ENCODE results near the gene ADCY4.
"Not testable (repeated sequence)": the region's sequence is repeated elsewhere in the genome, so short reads cannot be mapped to it uniquely, and the experiment has no call there.

The ADCY4 gene

DNA sequence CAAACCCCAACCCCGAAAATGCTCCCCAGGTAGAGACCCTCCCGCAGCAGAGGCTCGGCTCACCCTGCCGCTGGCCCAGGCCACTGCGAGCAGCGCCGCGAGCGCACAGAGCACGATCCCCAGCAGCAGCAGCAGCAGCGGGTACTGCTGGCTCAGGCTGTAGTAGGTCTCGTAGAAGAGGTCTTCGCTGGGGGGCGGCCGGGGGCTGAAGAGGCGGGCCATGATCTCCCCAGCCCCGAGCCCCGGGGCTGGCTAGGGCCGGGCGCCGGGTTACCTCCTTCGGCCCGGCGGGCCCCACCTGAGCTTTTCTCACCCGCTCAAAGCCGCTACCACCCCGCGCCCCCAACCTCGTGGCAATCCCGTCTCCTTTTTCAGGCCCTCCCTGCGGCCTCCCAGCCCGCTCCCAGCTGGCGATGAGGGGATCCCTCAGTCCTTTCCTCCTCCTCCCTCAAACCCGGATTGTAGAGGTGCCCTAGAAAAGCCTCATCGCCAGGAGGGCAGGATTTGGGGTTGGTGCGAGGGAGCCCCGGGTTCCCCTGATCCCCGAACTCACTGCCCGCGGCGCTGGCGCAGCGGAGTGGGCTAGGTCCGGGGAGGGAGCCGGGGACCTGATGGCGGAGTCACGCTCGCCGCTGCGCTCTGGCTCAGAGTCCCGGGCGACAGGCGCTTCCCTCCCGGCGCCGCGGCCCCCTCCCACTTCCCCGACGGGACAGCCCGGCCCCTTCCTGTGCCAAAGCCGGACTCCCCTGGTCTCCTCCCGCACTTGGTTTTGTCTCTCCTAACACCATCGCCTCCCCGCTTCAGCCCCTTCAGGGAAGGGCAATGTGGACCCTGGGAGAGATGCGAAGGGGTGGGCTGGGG lies at the start of gene ADCY4:
Gene ADCY4 (minus strand): TSS at position 641 of the 861 bp plus-strand sequence. CDS start 419 bp downstream, at position 222.
- DNase-seq (ENCODE audit: low read depth in 1 of 2, low spot score in 1 of 2), result no peak

DNA sequence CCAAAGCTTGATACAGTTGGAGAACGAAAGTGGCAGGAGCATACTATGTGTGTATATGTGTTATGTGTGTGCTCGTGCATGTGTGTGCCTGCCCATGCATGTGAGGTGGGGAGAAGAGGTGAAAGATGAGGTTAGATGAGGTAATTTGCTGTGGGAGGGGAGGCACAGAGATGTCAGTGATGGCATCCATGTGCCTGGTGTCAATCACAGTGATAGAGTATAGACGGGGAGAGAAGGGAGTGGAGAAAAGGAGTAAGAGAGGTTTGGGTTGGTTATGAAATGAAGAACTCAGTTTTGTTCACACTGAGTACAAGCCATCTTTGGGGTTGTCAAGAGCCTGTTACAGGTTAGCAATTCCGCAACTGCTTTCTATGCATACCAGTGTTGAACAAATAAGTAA lies 49.3 kb upstream of the ADCY4 start:
- DNase-seq (ENCODE audit: low read depth in 1 of 2, low spot score in 1 of 2), result no peak

DNA sequence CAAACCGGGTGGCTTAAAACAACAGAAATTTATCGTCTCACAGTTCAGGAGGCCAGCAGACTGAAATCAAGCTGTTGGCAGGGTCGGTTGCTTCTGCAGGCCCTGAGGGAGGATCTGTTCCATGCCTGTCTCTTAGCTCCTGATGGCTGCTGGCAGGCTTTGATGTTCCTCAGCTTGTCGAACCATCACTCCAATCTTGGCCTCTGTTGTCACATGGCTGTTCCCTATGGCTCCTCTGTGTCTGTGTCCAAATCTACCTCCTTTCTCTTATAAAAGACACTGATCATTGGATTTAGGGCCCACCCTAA lies 47.1 kb upstream of the ADCY4 start:
- DNase-seq (ENCODE audit: low read depth in 1 of 2, low spot score in 1 of 2), result no peak

DNA sequence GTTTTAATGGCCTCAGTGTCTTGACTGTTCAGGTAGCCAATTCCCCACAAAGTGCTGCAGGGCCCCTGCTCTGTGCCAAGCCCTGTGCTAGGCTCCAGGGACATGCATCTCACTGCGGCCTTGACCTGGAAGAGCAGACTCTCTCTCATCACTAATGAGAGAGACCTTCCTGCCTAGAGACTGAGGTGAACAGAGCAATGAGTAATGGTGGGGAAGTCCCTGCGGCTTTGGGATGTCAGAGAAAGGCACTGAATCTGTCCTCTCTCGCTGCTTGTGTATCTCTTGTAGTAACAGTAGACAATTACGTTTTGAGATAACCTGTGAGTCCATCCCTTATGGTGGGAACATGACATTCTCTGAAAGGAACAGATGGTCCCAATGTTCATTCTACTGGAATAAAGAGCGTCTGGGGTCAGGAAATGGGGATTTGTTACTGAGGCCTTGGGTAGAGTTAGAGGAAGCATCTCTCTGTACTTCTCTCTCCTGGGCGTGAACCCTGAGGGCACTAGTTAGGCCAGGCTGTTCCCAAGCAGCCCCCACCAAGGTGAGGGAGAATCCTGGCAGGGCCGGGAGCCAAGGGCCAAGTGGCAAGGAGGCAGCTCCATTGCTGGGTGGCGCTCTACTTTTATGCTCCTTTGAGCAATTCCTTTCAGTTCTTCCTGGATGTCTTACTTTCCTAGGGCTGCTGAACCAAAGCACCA lies 46.6 kb upstream of the ADCY4 start:
- no peak for DNase-seq (ENCODE audit: low read depth in 1 of 2, low spot score in 1 of 2)

DNA sequence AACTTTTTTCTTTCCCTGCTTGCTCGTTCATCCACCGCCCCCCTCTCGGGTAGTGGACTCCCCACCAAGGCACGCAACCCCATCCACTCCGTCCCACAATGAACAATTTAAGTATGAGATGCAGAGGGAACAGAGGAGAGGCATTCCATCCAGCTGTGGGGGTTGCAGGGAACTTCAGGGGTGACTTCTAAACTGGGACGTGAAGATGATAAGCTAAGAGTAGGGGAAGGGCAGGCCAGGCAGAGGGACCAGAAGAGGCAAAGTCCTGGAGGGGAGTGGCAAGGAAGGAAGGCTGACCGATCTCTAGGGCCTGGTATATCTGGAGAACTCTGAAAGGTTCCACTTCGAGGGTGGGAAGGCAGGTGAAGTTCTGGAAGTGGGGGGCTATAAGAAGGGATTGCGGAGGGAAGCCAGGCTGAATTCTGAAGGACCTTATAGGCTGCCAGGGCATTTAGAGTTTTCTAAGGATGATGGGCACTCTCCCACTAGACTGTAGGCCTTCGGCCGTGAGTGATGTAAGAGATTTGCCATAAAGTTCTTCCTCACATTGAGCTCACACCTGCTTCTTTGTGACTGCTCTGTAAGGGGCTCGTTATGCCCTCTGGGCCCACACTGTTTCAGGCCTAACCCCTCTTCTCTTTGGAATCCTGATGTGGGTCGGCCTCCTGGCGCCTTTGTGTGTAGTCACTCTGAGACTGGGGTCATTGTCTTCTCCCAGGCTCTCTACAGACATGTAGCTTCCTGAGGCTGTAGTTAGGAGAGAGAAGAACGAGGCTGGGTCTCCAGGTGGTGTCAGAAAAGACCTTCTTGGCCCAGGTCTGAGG lies 45.2 kb upstream of the ADCY4 start:
- DNase-seq (ENCODE audit: low read depth in 1 of 2, low spot score in 1 of 2), result no peak

DNA sequence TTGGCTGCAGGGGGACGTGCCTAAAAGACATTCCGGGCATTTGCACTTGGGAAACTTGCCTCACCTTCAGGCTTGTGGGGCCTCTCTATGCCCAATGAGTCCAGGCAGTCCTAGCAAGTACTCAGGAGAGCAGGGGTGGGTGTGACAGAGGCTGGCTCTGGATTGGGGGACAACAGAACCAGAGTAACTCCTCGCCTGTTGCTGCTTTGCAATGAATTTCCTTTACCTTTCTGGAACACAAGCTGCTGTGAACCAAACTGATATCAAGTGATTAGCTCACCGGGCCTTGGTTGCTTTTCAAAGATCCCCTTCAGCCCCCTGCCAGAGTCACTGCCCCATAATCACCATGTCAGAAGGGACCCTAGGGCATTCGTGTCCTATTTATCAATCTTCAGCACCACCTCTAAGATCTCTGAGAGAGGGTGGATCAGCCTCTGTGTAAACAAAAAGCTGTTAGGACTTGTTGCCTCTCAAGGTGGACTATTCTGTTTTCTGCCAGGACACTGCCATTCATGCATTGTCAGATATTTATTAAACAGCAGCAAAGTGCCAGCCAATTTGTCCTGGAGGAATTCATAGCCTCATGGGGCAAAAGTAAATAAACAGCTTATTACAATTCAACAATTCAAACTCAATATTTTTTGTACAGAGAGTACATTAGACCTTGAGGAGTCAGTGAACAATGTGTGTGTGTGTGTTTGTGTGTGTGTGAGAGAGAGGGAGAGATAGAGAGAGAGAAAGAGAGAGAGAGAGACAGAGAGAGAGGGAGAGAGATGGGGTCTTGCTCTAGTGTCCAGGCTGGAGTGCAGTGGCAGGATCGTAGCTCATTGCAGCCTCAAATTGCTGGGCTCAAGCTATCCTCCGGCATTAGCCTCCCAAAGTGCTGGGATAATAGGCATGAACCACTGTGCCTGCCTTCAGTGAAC lies 44.4 kb upstream of the ADCY4 start:
- no peak for DNase-seq (ENCODE audit: low read depth in 1 of 2, low spot score in 1 of 2)

DNA sequence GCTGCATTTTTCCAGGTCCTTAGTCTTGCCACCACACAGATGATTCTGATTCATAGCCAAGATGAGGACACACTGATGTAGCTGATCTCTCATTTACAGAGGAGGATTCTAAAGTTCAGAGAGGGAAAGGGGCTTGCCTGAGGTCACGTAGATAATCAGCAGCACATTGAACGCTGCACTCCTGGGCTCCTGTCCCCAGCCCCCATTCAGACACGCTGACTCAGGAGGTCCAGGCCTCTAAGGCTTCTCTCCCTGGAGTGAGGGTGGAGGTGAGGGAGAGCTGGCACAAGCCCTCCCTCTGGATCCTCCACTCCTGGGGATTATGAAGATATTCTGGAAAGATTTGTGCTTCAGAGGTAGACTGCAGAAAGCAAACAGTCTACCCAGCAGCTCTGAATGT lies 43.5 kb upstream of the ADCY4 start:
- DNase-seq (ENCODE audit: low read depth in 1 of 2, low spot score in 1 of 2), result no peak

DNA sequence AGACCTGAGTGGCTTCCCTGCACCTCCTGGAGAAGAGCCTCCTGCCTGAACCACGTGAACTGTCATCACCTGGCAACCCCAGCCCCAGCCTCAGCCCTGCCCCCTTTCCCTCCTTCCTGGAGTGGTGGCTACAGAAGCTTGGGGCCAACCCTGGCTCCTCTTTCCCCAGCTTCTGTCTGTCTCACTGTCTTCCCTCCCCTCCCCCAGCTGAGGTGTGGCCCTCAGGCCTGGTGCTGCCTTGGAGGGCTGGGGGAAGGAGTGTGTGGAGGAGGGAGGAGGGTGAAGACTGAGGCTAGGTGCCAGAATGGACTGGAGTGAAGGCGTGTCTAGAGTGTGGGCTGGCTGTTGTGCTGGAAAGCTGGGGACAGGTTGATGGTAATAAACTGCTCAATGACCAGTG lies 42.8 kb upstream of the ADCY4 start:
- DNase-seq (ENCODE audit: low read depth in 1 of 2, low spot score in 1 of 2), result no peak

DNA sequence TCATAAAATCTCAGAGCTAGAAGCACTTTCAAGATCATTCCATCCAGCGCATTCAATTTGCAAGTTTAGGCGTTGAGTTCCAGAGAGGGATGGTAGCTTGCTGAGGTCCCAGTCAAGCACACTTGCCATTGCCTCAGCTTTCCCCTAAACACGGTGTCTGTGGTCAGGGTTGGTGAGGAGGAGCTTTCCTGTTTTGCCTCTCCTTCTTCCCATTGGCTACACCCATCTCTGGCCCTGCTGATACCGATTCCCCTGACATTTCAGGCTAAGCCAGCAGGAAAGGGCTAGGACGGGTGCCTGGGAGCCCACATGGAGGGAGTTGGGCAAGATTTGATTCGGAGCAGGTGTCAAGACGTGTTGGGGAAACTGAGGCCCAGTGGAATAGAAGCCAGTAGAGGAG lies 42.3 kb upstream of the ADCY4 start:
- no peak for DNase-seq (ENCODE audit: low read depth in 1 of 2, low spot score in 1 of 2)

DNA sequence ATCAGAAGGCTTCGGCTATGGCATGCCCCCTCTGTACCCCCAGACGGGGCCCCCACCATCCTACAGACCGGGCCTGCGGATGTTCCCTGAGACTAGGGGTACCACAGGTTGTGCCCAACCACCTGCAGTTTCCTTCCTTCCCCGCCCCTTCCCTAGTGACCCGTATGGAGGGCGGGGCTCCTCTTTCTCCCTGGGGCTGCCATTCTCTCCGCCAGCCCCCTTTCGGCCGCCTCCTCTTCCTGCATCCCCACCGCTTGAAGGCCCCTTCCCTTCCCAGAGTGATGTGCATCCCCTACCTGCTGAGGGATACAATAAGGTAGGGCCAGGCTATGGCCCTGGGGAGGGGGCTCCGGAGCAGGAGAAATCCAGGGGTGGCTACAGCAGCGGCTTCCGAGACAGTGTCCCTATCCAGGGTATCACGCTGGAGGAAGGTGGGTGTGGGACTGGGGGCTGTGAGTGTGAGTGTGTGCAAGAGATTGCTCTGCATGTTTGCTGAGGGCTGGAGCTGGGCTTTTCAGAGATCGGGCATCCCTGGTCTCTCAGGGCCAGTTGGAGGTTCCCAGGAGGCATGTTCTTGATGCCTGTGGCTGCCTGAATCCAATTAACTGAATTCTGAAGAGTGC lies 41.7 kb upstream of the ADCY4 start:
- DNase-seq (ENCODE audit: low read depth in 1 of 2, low spot score in 1 of 2), result no peak

DNA sequence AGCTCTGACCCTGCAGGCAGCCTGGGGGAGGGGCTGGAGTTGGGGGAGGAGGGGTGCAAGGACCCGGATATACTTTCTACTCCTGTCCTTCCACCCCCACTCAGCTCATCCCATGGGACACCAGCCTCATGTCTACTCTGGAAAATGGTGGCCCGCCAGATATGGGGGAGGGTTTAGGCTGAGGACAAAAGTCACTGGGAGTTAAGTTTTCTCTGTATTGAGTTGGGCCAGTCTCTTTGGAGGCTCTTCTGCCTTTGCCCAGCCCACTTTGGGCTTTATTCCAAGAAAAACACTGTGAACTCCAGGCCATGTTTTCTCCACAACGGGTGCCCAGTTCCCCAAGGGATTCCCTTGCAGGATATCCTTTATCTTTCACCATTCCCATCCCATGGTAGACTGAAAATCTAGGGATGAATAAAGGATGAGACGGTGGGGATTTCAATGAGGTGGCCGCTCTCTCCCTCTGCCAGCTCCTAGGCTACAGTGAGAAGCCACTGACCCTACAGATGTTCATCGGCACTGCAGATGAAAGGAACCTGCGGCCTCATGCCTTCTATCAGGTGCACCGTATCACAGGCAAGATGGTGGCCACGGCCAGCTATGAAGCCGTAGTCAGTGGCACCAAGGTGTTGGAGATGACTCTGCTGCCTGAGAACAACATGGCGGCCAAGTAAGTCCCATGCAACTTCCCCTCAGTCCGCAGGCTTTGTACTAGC lies 38.0 kb upstream of the ADCY4 start:
- no peak for DNase-seq (ENCODE audit: low read depth in 1 of 2, low spot score in 1 of 2)

DNA sequence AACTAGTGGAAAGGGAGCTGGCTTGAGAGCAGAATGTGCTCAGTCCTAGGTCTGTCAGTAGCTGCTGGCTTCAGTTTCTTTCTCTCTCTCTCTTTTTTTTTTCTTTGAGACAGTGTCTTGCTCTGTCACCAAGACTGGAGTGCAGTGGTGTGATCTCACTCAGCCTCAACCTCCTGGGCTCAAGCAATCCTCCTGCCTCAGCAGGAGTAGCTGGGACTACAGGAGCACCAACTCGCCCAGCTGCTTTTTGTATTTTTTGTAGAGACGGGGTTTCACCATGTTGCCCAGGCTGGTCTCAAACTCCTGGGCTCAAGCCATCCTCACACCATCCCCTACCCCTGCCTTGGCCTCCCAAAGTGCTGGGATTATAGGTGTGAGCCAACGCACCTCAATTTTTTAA lies 36.7 kb upstream of the ADCY4 start:
- DNase-seq (ENCODE audit: low read depth in 1 of 2, low spot score in 1 of 2), result not testable (repeated sequence)

DNA sequence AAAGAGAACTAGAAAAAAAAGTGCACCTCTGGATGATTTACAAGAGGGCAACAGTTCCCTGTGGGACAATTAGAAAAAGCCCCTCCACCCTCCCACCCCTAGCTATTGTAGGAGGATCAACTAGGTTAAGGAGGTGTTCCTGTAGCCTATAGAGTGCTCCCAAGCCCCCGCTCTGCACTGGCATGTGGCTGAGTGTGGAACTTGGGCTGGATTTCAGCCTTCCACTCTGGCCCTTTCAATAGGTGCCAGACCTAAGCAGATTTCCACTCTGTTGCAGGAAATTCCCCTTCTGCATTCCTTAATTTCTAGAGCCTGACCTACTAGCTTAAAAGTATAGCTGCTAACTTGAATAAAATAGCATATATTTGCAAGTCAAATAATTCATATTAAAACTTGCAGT lies 35.9 kb upstream of the ADCY4 start:
- DNase-seq (ENCODE audit: low read depth in 1 of 2, low spot score in 1 of 2), result no peak

DNA sequence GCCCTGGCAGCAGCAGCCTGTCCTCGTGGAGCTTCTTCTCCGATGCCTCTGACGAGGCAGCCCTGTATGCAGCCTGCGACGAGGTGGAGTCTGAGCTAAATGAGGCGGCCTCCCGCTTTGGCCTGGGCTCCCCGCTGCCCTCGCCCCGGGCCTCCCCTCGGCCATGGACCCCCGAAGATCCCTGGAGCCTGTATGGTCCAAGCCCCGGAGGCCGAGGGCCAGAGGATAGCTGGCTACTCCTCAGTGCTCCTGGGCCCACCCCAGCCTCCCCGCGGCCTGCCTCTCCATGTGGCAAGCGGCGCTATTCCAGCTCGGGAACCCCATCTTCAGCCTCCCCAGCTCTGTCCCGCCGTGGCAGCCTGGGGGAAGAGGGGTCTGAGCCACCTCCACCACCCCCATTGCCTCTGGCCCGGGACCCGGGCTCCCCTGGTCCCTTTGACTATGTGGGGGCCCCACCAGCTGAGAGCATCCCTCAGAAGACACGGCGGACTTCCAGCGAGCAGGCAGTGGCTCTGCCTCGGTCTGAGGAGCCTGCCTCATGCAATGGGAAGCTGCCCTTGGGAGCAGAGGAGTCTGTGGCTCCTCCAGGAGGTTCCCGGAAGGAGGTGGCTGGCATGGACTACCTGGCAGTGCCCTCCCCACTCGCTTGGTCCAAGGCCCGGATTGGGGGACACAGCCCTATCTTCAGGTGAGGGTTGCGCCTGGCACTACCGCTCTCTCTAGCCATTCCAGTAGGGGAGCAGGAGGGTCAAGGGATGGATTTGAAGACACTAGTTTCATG lies 35.2 kb upstream of the ADCY4 start:
- DNase-seq (ENCODE audit: low read depth in 1 of 2, low spot score in 1 of 2), result no peak

DNA sequence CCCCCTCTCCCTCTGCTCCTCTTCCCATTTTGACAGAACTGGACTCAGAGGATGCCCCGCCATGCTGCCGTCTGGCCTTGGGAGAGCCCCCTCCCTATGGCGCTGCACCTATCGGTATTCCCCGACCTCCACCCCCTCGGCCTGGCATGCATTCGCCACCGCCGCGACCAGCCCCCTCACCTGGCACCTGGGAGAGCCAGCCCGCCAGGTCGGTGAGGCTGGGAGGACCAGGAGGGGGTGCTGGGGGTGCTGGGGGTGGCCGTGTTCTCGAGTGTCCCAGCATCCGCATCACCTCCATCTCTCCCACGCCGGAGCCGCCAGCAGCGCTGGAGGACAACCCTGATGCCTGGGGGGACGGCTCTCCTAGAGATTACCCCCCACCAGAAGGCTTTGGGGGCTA lies 34.6 kb upstream of the ADCY4 start:
- no peak for DNase-seq (ENCODE audit: low read depth in 1 of 2, low spot score in 1 of 2)

DNA sequence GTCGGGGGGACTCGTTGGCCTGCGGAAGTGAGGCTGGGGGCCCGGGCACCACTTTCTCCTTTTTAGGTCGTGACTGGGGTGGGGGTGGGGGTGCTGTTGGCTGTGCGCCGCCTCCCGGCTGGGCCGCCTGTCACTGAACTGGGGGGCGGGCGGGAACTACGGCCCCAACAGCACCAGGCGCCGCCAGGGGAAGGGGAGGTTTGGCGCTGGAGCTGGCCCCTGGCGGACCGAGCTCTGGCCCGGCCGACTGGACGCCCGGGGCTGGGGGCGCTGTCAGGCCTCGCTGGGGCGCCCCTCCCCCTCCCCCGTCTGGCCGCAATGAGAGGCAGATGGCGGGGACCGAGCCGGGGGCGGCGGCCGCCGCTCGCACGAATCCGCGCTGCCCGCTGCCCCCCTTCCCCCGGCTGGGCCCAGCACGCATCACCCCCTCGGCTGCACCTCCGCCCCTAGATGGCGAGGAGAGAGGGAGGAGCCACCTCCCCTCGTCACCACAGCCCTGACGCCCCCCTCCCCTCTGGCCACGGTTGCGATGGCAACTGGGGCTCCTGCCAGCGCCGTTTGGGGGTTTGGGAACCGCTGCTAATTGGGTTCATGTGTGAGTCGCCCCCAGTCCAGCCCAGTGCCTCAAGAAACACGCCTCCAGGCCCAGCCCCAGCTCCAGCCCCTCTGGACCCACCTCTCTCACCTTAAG lies 33.8 kb upstream of the ADCY4 start:
- DNase-seq (ENCODE audit: low read depth in 1 of 2, low spot score in 1 of 2), result no peak

DNA sequence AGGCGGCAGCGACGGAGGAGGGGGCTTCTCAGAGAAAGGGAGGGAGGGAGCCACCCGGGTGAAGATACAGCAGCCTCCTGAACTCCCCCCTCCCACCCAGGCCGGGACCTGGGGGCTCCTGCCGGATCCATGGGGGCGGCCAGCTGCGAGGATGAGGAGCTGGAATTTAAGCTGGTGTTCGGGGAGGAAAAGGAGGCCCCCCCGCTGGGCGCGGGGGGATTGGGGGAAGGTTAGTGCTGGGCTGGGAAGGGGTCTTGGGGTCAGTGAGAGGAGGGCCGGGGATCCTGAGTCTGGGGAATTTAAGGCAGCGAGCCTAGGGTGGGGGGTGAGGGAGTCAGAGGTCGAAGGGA lies 33.3 kb upstream of the ADCY4 start:
- no peak for DNase-seq (ENCODE audit: low read depth in 1 of 2, low spot score in 1 of 2)

DNA sequence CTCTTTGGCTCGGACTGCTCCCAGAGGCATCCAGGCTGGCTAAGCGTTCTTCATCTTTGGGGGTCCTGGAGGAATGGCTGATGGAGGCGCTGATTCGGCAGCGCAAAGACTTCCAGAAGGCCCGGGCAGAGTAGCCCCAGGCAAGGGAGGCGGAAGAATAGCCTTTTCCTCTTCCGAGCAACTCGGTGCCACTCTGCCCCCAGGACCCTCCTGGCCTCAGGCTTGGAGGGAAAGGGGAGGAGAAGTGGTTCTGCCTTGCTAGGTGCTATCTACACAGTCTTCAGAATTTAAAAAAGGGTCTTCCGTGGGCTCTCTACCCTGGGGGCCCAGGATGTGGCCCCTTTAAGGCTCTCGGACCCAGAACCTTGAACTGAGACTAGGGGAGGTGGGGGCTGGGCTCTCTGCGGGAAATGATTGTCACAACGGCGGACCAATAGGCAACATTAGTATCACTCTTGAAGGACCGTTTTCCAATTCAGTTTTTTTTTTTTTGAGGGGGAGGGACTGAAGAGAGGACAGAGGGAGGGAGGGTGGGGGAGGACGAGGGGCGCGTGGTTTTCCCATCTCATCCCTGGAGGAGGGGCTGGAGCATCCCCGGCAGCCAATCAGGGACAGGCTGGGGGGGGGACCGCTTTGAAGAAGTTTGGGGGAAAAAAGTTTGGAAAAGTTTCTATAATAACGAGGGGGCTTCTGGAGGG lies 32.8 kb upstream of the ADCY4 start, which contains the start of gene NFATC4:
Gene NFATC4 (plus strand): TSS at position 671 of the 698 bp plus-strand sequence. CDS start 157 bp downstream, outside the sequence.
- no peak for DNase-seq (ENCODE audit: low read depth in 1 of 2, low spot score in 1 of 2)
